HepG2 (cell line): ENCODE measurements around the gene PPP4R2. TPM values are rescaled to one million over a fixed set of nuclear protein-coding genes. Genes with fewer than 3 reads are reported as not detected.
A peak's percentile ranks its signal among the peaks of the same experiment; 100 is the strongest.

ENCODE experiments used
- ATAC-seq: fragments of 200-7000 bp; cut with Tn5 transposase; 3 replicates; pipeline ENCODE4 v1.9.1; 2020; ENCODE audit warnings: mild to moderate bottlenecking, moderate library complexity
- BruUV-seq: library from RNA; stranded (reverse); fragments of 400-500 nt; replicated peaks from 2 replicates; lab custom pipeline; 2021; lab: Mats Ljungman, UMichigan
- CTCF ChIA-PET: fragments of 300-600 bp; formaldehyde crosslinking; extraction: SDS; loops from one replicate; lab custom pipeline; 2021; ENCODE audit warnings: low total read pairs, inconsistent platforms, low intra/inter-chr PET ratio; lab: Yijun Ruan, JAX
- POLR2A ChIA-PET: fragments of 350-600 bp; sonication (Branson Sonifier 250); formaldehyde crosslinking; loops from one replicate; lab custom pipeline; 2020; ENCODE audit warnings: antibody characterized with exemption, inconsistent platforms; lab: Yijun Ruan, JAX
- DNase-seq: peaks from one replicate; pipeline ENCODE4 v3.0.0-alpha.2; 2015; ENCODE audit warnings: low spot score
- FAIRE-seq: peaks from 3 replicates; lab custom pipeline; 2011; peaks lifted over from hg19 to GRCh38; lab: Jason Lieb, UNC
- H2AFZ ChIP-seq: one replicate; pipeline ENCODE4 v1.6.1; 2011; ENCODE audit warnings: low read length, inconsistent platforms
- H3K27ac ChIP-seq: fragments of 300-600 bp; 3 replicates; pipeline ENCODE4 v1.8.0; 2011; ENCODE audit warnings: mixed run types, mild to moderate bottlenecking, mixed read lengths, low read length, inconsistent platforms; ENCODE audit not compliant: insufficient read depth; ENCODE audit errors: extremely low read length
- H3K27me3 ChIP-seq, 2 experiments: fragments of 200-600 bp in 1 of 2; 2 replicates in 1 of 2; 3 replicates in 1 of 2; pipeline versions ENCODE4 v1.6.0 to v1.8.0; 2011; ENCODE audit warnings: low read length in 2 of 2, mild to moderate bottlenecking in 2 of 2, moderate library complexity in 2 of 2, inconsistent platforms in 1 of 2; ENCODE audit not compliant: insufficient read depth in 2 of 2, control insufficient read depth in 1 of 2
- H3K36me3 ChIP-seq, 2 experiments: fragments of 200-600 bp in 1 of 2; replicated peaks in 1 of 2; 2 replicates in 1 of 2; 3 replicates in 1 of 2; pipeline versions ENCODE4 v1.5.1 to v1.8.0; 2011; ENCODE audit warnings: low read length in 2 of 2, inconsistent platforms in 1 of 2; ENCODE audit not compliant: insufficient read depth in 2 of 2, control insufficient read depth in 1 of 2
- H3K4me1 ChIP-seq: 2 replicates; pipeline ENCODE4 v1.5.1; 2012; ENCODE audit warnings: low read length, inconsistent platforms; ENCODE audit not compliant: insufficient read depth
- H3K4me2 ChIP-seq: 2 replicates; pipeline ENCODE4 v1.6.0; 2011; ENCODE audit warnings: low read depth, low read length, inconsistent platforms
- H3K4me3 ChIP-seq, 3 experiments: fragments of 200-600 bp in 1 of 3; sonication (generic), shearing (Covaris generic) in 1 of 3; replicated peaks in 1 of 3; 2 replicates each; pipeline ENCODE4 v1.5.1; 2011 to 2016; ENCODE audit warnings: low read length in 3 of 3, inconsistent platforms in 2 of 3, low read depth in 2 of 3, mild to moderate bottlenecking in 2 of 3, control low read depth in 1 of 3, mixed read lengths in 1 of 3; ENCODE audit not compliant: insufficient read depth in 1 of 3
- H3K79me2 ChIP-seq: one replicate; pipeline ENCODE4 v1.6.1; 2011; ENCODE audit warnings: low read length, inconsistent platforms; ENCODE audit not compliant: insufficient read depth
- H3K9ac ChIP-seq: 2 replicates; pipeline ENCODE4 v1.6.0; 2011; ENCODE audit warnings: mild to moderate bottlenecking, low read depth, low read length, inconsistent platforms; ENCODE audit not compliant: insufficient read depth
- H3K9me3 ChIP-seq: 2 replicates; pipeline ENCODE4 v1.5.1; 2012; ENCODE audit warnings: mild to moderate bottlenecking, low read length
- H4K20me1 ChIP-seq: 2 replicates; pipeline ENCODE4 v1.6.0; 2011; ENCODE audit warnings: inconsistent platforms, mild to moderate bottlenecking, low read length, moderate library complexity; ENCODE audit not compliant: insufficient read depth
- AGO1 ChIP-seq: fragments of 200-400 bp; formaldehyde crosslinking; IDR thresholded peaks from 2 replicates; pipeline ENCODE4 v1.6.1; 2017; ENCODE audit warnings: mild to moderate bottlenecking, low read depth, low read length, moderate library complexity; ENCODE audit not compliant: poor library complexity, severe bottlenecking
- CBX2 ChIP-seq, 2 experiments: fragments of 200-600 bp in 1 of 2; sonication (generic); formaldehyde crosslinking in 1 of 2; IDR thresholded peaks; 2 replicates each; pipeline versions ENCODE4 v1.7.0 to v1.8.1; 2018 to 2022; ENCODE audit warnings: low read depth in 2 of 2, low read length in 1 of 2, mild to moderate bottlenecking in 1 of 2, missing genetic modification reagents in 1 of 2
- E2F1 ChIP-seq: sonication (generic); formaldehyde crosslinking; IDR thresholded peaks from 2 replicates; pipeline ENCODE4 v1.5.0; 2020; ENCODE audit warnings: missing genetic modification reagents
- KDM5A ChIP-seq: fragments of 200-600 bp; sonication (generic); IDR thresholded peaks from 2 replicates; pipeline ENCODE4 v1.7.0; 2018; ENCODE audit warnings: antibody characterized with exemption, mild to moderate bottlenecking, low read length, borderline replicate concordance
- KLF15 ChIP-seq: sonication (generic); formaldehyde crosslinking; IDR thresholded peaks from 2 replicates; pipeline ENCODE4 v1.8.1; 2023; ENCODE audit warnings: borderline replicate concordance, mild to moderate bottlenecking, inconsistent platforms, missing genetic modification reagents, mixed read lengths
- MAZ ChIP-seq, 2 experiments: sonication (generic) in 1 of 2; formaldehyde crosslinking in 1 of 2; IDR thresholded peaks; 2 replicates each; pipeline versions ENCODE4 v1.5.0 to v1.6.1; 2012 to 2020; ENCODE audit warnings: low read depth in 2 of 2, mild to moderate bottlenecking in 2 of 2, borderline replicate concordance in 1 of 2, improper control_type of control experiment in 1 of 2, low read length in 1 of 2, missing genetic modification reagents in 1 of 2, moderate library complexity in 1 of 2
- MXD4 ChIP-seq: IDR thresholded peaks from 2 replicates; pipeline ENCODE4 v1.6.1; 2016; ENCODE audit warnings: mild to moderate bottlenecking, missing biosample characterization, missing genetic modification reagents
- NR2C2 ChIP-seq: sonication (generic); formaldehyde crosslinking; IDR thresholded peaks from 2 replicates; pipeline ENCODE4 v1.4.0; 2020; ENCODE audit warnings: missing genetic modification reagents, mild to moderate bottlenecking, moderate library complexity, borderline replicate concordance
- NR2F2 ChIP-seq: IDR thresholded peaks from 2 replicates; pipeline ENCODE4 v1.6.1; 2012; ENCODE audit warnings: low read depth, inconsistent platforms, borderline replicate concordance
- PLSCR1 ChIP-seq: sonication (generic); formaldehyde crosslinking; IDR thresholded peaks from 2 replicates; pipeline ENCODE4 v1.5.0; 2020; ENCODE audit warnings: missing genetic modification reagents, mild to moderate bottlenecking, borderline replicate concordance
- TCF7L2 ChIP-seq: IDR thresholded peaks from 2 replicates; pipeline ENCODE4 v1.6.1; 2011; ENCODE audit warnings: mild to moderate bottlenecking, low read depth, low read length, moderate library complexity
- TMF1 ChIP-seq: sonication (generic); formaldehyde crosslinking; IDR thresholded peaks from 2 replicates; pipeline ENCODE4 v1.8.1; 2022; ENCODE audit warnings: low read depth, missing genetic modification reagents
- TRIM24 ChIP-seq: sonication (generic); formaldehyde crosslinking; IDR thresholded peaks from 2 replicates; pipeline ENCODE4 v1.8.0; 2022; ENCODE audit warnings: mild to moderate bottlenecking, missing genetic modification reagents
- TSC22D2 ChIP-seq: sonication (generic); formaldehyde crosslinking; IDR thresholded peaks from 2 replicates; pipeline ENCODE4 v1.5.1; 2020; ENCODE audit warnings: missing genetic modification reagents, mild to moderate bottlenecking, borderline replicate concordance
- ZBTB39 ChIP-seq: sonication (generic); formaldehyde crosslinking; IDR thresholded peaks from 2 replicates; pipeline ENCODE4 v1.5.0; 2020; ENCODE audit warnings: missing genetic modification reagents
- ZC3H13 ChIP-seq: sonication (generic); formaldehyde crosslinking; IDR thresholded peaks from 2 replicates; pipeline ENCODE4 v1.8.1; 2023; ENCODE audit warnings: mild to moderate bottlenecking, missing genetic modification reagents, moderate library complexity
- ZFP36L2 ChIP-seq: sonication (generic); formaldehyde crosslinking; IDR thresholded peaks from 2 replicates; pipeline ENCODE4 v1.4.0; 2020; ENCODE audit warnings: missing genetic modification reagents
- ZMYM2 ChIP-seq: sonication (generic); formaldehyde crosslinking; IDR thresholded peaks from 2 replicates; pipeline ENCODE4 v1.8.0; 2022; ENCODE audit warnings: mild to moderate bottlenecking, missing genetic modification reagents
- ZNF557 ChIP-seq: sonication (generic); formaldehyde crosslinking; IDR thresholded peaks from 2 replicates; pipeline ENCODE4 v1.4.0; 2020; ENCODE audit warnings: missing genetic modification reagents
- ZNF781 ChIP-seq: sonication (generic); formaldehyde crosslinking; IDR thresholded peaks from 2 replicates; pipeline ENCODE4 v1.5.1; 2020; ENCODE audit warnings: borderline replicate concordance, mild to moderate bottlenecking, missing genetic modification reagents; ENCODE audit errors: not compliant biosample characterization
- WGBS: methylation state at CpG from one replicate; pipeline ENCODE4 v1.1.6; 2017; ENCODE audit warnings: low lambda C conversion rate; 5-methylcytosine and 5-hydroxymethylcytosine counted together
- in situ Hi-C: cut with HindIII; loops from 2 replicates; pipeline ENCODE4 v1.10.0; 2017; ENCODE audit warnings: low pct_unique_long_range_greater_than_20kb; ENCODE audit not compliant: extremely low pct_ligation_motif_present
- intact Hi-C: fragments of 100-400 bp; cut with micrococcal nuclease; formaldehyde crosslinking; loops from one replicate; pipeline ENCODE4 v1.10.0; 2022; ENCODE audit not compliant: unreplicated experiment
- polyA plus RNA-seq, 8 experiments: library from polyadenylated mRNA; depleted of rRNA in 3 of 8; stranded (reverse) in 7 of 8; unstranded in 1 of 8; fragments of >200 nt; fragmentation: Illumina TruSeq in 4 of 8; extraction: Trizol in 4 of 8; gene quantifications; 2 replicates each; pipeline versions ENCODE4 v1.2.1 to v1.2.3, GENCODE V29; 2011 to 2016; ENCODE audit warnings: low read depth in 4 of 8, missing spikeins in 1 of 8, mixed read lengths in 1 of 8; ENCODE audit not compliant: insufficient read depth in 1 of 8
- total RNA-seq, 5 experiments: library from RNA; depleted of rRNA; stranded (reverse); fragments of >200 nt; fragmentation: Illumina TruSeq; extraction: Trizol; gene quantifications; 2 replicates each; pipeline ENCODE4 v1.2.3, GENCODE V29; 2016; ENCODE audit warnings: low read depth in 1 of 5

PPP4R2 gene
- total and polyA plus RNA-seq, 2 of the 13 experiments (the other 11 are each of a cell fraction or from before 2014, with no cell fraction given) = 22.3 to 161 TPM

- no peak overlapping the region for H3K9ac ChIP-seq
- H3K4me2 ChIP-seq = peak overlapping the region; percentile 60; the same call in 1 of the 2 replicates
- POLR2A ChIA-PET = interaction anchor here (1.0 to 1.2 kb wide), 2 partner anchors 15 to 29 kb away, joined by 4 to 6 read pairs; no protein-coding TSS in a partner anchor
- in situ Hi-C loops (no loop called here), intact Hi-C loops (no loop called here)
- H3K4me1 ChIP-seq = peaks cover 88% of the 10 kb centered on the region
- H2AFZ ChIP-seq = no peak overlapping the region
- no TSS peak for BruUV-seq
- FAIRE-seq (peak; percentile 36), ATAC-seq (no peak), DNase-seq (peak; percentile 58)
- H3K36me3 ChIP-seq = no peaks in the 10 kb centered on the region
- no peak overlapping the region for H3K4me3 ChIP-seq
- CTCF ChIA-PET = no interaction called here
- 12% methylated on average over 1 of the region's 1 CpG for WGBS
- no peaks in the 10 kb centered on the region for H3K27me3 ChIP-seq
- H3K27ac ChIP-seq = peak overlapping the region; percentile 69
- no peaks in the 10 kb centered on the region for H4K20me1 ChIP-seq
- H3K79me2 ChIP-seq = no peaks in the 10 kb centered on the region
- no peaks in the 10 kb centered on the region for H3K9me3 ChIP-seq
- TF ChIP-seq ZC3H13 (CRISPR knock-in tag) (no peak), AGO1 (no peak), TRIM24 (CRISPR knock-in tag) (no peak), ZBTB39 (CRISPR knock-in tag) (0 out of 2 replicates have a peak, but pooled peaks have one; percentile 1), TCF7L2 (no peak), ZFP36L2 (no peak), KDM5A (no peak), CBX2 (IDR thresholded peaks at IDR 0.05; ENCODE audit: low read depth, low read length) (no peak), CBX2 (CRISPR knock-in tag; IDR thresholded peaks at IDR 0.05; ENCODE audit: low read depth) (no peak), TMF1 (CRISPR knock-in tag) (no peak), NR2C2 (CRISPR knock-in tag) (0 out of 2 replicates have a peak, but pooled peaks have one; percentile 5), ZMYM2 (peak; percentile 17; the same call in 1 of the 2 replicates), MXD4 (no peak), E2F1 (CRISPR knock-in tag) (no peak), PLSCR1 (CRISPR knock-in tag) (no peak), ZNF781 (CRISPR knock-in tag) (no peak), MAZ (IDR thresholded peaks at IDR 0.05; ENCODE audit: borderline replicate concordance, low read depth, low read length) (no peak), MAZ (CRISPR knock-in tag; IDR thresholded peaks at IDR 0.05; ENCODE audit: low read depth) (no peak), NR2F2 (0 out of 2 replicates have a peak, but pooled peaks have one; percentile 24), ZNF557 (CRISPR knock-in tag) (no peak), KLF15 (CRISPR knock-in tag) (no peak), TSC22D2 (CRISPR knock-in tag) (no peak)
Observed at GRCh38 chr3:72968266-72968664, 28.3 kb upstream of the PPP4R2 start.
